ES-I3 (cell line): ENCODE data around the gene KTN1.

ENCODE experiments used
- H3K36me3 ChIP-seq: 2 replicates; pipeline ENCODE4 v1.6.1; 2013; ENCODE audit warnings: mild to moderate bottlenecking, low read length, control low read depth, moderate library complexity; ENCODE audit not compliant: insufficient read depth
- H3K4me1 ChIP-seq: 2 replicates; pipeline ENCODE4 v1.6.1; 2013; ENCODE audit warnings: mild to moderate bottlenecking, control low read depth, low read length; ENCODE audit not compliant: insufficient read depth
- H3K9ac ChIP-seq: 2 replicates; pipeline ENCODE4 v1.6.1; 2013; ENCODE audit warnings: low read depth, mild to moderate bottlenecking, low read length, moderate library complexity
- H3K9me3 ChIP-seq: 2 replicates; pipeline ENCODE4 v1.6.1; 2013; ENCODE audit warnings: mild to moderate bottlenecking, low read length, moderate library complexity; ENCODE audit not compliant: control insufficient read depth, insufficient read depth

The KTN1 gene

DNA sequence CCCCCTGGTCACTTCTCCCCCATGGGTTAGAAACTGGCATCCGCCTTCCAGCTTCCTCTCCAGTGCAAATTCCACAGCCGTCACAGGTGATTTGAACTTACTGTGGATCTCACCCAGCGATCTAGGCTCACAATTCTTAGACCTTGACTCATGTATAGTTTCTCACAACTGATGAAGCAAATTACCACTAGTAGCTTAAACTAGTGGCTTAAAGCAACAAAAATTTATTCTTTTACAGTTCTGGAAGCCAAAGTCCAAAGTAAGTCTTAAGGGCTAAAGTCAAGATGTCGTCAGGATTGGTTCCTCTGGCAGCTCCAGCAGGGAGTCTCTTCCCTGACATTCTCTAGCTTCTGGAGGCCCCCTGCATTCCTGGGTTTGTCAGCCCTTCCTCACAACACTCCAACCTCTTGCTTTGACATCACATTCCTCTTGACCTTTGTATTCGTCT is 117.4 kb downstream of the KTN1 start:
- Histone ChIP-seq H3K4me1 (peaks cover 20% of the 10 kb centered on the region), H3K9ac (no peak overlapping the region), H3K9me3 (no peaks in the 10 kb centered on the region), H3K36me3 (no peaks in the 10 kb centered on the region)

DNA sequence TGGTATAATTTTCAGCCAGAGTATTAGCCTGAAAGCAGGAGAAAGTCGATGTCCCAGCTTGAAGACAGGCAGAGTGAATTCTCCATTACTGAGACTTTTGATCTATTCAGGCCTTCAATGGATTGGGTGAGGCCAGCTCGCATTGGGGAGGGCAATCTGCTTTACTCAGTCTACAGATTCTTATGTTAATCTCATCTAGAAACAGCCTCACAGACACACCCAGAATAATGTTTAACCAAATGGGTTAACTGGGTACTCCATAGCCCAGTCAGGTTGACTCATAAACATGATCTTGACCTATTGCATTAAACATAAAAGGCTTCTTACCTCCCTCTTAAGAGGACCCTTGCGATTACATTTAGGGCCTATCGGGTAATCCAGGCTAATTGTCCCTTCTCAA is 118.0 kb downstream of the KTN1 start:
- Histone ChIP-seq H3K36me3 (no peaks in the 10 kb centered on the region), H3K4me1 (peaks cover 20% of the 10 kb centered on the region), H3K9me3 (no peaks in the 10 kb centered on the region), H3K9ac (no peak overlapping the region)

DNA sequence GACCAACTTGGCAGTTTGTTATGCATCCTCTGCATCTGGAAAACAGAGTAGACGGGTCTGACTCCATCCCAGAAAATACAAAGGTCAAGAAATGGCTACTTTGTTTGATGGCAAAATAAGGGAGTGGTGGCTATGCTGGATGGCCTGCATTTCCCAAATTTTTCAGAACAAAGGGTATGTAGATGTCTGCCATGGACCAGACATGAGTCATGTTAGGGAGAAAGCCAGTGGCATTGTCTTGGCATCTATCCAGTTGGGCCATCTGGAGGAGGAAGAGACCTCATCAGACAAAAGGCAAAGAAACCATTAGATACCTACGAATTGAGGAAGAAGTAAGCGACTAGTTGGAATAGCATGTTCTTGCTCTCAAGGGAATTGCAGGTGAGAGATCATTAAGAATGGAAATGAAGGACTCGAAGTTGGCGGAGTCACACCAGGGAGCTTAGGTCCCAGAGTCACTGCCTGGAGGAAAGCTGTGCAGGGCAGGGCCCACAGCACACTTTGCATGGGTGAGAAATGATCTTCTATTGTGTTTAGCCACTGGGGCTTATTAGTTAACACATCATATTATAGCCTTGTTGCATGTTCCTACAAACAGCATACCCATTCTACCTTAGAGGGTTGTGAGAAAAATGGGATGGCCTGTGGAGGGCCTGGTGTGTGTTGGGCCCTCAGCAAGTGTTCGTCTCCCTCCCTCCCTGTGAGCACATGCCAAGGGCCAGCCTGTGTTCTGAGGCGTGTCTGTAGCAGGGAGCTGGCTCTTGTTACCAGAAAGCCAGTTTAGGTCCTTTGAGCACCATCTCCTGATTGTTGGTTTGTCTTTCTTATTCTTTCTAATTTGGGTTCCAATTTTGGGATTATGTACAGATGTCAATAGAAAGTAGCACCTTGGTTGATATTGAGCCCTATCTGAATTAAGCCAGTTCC is 119.4 kb downstream of the KTN1 start:
- Histone ChIP-seq H3K9me3 (no peaks in the 10 kb centered on the region), H3K9ac (no peak overlapping the region), H3K36me3 (no peaks in the 10 kb centered on the region), H3K4me1 (peaks cover 20% of the 10 kb centered on the region)

DNA sequence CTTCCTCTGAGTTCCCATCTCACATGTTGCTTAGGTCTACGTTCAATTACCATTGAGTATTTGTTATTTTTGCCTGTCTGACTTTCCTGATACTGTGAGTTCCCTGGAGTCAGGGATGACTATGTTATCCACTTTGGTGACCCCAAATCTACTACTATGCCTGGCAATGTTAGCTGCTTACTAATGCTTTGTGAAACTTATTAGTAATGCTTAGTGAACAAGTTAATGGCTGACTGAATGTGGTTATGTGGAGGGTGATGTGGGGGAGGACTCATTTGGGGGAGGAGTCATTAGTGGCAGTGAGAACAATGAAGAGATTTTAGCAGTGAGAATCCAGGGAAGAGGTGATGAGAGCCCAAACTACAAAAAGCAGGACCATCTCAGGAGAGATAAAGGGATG is 121.6 kb downstream of the KTN1 start:
- Histone ChIP-seq H3K9me3 (no peaks in the 10 kb centered on the region), H3K36me3 (no peaks in the 10 kb centered on the region), H3K9ac (no peak overlapping the region), H3K4me1 (peaks cover 20% of the 10 kb centered on the region)

DNA sequence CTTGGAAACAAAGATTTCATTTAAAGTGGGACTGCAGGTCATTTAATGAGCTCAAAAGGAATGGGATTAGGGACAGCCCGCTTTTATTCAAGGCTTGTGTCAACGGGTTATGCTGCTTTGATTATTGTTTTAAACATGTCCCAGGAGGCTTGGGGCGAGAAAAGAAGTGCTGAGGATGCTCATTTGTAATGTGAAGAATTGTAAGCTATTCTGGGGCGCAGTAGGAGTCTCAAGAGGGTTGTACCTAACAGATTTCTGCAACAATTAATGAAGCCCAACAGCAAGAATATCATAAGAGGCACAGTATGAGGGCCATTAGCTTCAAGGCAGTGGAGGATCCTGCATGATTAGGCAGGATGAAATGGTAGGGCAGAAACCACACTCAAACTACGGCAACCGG is 122.5 kb downstream of the KTN1 start:
- no peaks in the 10 kb centered on the region for H3K36me3 ChIP-seq

DNA sequence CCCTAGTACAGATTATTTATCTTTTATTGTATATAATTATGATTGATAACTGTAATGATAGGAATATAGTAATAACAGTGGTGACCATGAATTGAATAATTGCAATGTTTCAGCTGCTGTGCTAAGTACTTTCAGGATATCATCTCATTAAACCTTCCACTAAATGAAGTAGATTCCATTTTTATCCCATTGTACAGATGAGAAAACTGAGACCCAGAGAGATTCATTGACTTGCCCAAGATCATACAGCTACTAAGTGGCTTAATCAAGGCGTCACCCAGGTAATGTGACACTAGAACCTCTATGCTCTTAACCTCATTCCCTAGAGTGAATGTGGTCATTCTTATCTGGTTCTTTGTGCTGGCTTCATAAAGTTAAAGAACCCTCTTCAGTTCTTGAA is 124.6 kb downstream of the KTN1 start:
- H3K9ac ChIP-seq: no peak overlapping the region
- no peaks in the 10 kb centered on the region for H3K4me1 ChIP-seq
- H3K36me3 ChIP-seq: no peaks in the 10 kb centered on the region
- H3K9me3 ChIP-seq: no peaks in the 10 kb centered on the region

More for the DNA sequence above, 122.5 kb downstream of the KTN1 start:
- no peaks in the 10 kb centered on the region for H3K9me3 ChIP-seq
- H3K9ac ChIP-seq: no peak overlapping the region
- H3K4me1 ChIP-seq: peaks cover 16% of the 10 kb centered on the region

DNA sequence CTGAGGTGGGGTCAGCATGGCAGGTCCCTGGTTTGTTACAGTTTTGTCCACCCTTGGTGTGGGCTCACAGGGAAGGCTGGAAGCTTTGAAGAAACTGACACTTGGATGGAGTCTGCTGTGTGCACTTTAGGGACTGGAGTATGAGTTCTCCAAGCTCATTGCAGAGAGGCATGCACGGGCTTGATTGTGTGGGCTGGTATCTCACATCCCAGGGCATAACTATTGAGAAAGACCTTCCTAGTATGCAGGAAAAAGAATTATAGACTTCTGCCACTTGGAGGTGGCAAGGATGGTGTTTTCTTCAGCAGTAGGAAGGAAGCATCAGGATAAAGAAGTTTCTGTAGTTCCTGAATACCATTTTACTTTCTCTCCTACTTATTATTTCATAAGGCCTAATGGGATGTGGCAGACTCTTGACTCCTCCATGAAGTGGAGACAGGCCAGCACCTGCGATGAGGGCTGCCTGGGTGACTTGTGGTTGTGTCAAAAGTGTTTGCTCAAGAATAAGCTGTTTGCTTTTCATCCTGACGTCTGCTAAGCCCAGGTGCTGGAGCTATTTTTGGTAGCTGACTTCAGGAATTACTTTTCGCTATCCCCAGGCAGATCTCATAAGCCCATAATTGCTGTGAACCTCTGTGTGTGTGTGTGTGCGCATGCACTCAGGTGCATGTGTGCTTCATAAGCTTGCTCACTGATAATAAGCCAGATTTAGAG is 125.8 kb downstream of the KTN1 start:
- no peaks in the 10 kb centered on the region for H3K36me3 ChIP-seq
- H3K4me1 ChIP-seq: no peaks in the 10 kb centered on the region
- no peaks in the 10 kb centered on the region for H3K9me3 ChIP-seq
- H3K9ac ChIP-seq: no peak overlapping the region

DNA sequence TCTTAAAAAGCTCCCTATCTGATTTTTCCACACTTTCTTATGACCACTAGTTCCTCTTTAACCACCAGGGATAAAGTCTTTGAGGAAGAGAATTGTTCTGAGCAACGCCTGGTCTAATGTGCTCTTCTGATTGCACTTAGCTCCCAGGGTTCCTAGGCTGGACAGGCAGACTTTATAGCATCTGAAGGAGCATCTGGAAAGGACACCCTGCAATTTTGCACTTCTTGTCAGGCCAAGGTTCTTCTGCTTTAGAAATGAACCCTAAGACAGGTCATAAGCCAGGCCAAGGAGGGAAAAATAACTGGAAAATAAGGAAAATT is 126.3 kb downstream of the KTN1 start:
- H3K9me3 ChIP-seq: no peaks in the 10 kb centered on the region
- H3K9ac ChIP-seq: no peak overlapping the region
- H3K36me3 ChIP-seq: no peaks in the 10 kb centered on the region
- no peaks in the 10 kb centered on the region for H3K4me1 ChIP-seq

DNA sequence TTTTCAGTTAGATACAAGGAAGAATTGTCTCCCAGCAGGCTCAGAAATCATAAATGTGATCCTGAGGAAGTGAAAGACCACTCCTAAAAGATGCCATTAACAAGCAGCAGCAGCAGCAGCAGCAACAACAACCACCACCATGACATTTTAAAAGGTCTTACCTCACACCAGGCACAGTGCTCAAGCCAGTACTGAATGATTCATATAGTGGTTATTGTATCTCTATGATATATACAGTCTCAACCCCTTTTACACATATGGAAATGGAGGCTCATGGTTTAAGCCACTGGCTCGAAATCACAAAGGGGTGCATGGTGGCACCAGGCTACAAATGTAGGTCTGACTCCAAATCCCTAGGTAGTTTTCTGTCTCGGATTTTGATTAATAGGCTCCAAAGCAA is 126.9 kb downstream of the KTN1 start:
- Histone ChIP-seq H3K36me3 (no peaks in the 10 kb centered on the region), H3K9me3 (no peaks in the 10 kb centered on the region), H3K9ac (no peak overlapping the region), H3K4me1 (no peaks in the 10 kb centered on the region)

DNA sequence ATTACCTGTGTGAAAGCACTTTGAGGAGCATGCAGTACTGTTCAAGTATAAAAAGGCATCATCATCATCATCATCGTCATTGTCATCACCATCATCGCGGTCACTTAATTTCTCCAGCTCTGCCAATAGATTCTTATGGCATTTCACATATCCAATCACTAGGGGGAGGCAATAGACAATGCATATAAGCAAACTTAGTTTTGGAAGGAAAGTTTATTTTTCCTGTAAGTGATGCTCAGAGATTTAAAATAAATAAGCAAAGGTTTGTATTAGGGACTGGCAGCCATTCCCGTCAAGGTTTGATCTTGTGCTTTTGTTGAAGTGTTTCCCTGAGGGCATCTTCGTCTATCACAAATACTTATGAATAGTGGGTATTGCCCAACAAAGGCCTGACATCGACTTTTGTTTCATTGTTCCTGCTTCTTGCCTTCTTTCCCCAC is 127.4 kb downstream of the KTN1 start:
- H3K4me1 ChIP-seq: no peaks in the 10 kb centered on the region
- no peaks in the 10 kb centered on the region for H3K9me3 ChIP-seq
- H3K9ac ChIP-seq: no peak overlapping the region
- H3K36me3 ChIP-seq: no peaks in the 10 kb centered on the region

DNA sequence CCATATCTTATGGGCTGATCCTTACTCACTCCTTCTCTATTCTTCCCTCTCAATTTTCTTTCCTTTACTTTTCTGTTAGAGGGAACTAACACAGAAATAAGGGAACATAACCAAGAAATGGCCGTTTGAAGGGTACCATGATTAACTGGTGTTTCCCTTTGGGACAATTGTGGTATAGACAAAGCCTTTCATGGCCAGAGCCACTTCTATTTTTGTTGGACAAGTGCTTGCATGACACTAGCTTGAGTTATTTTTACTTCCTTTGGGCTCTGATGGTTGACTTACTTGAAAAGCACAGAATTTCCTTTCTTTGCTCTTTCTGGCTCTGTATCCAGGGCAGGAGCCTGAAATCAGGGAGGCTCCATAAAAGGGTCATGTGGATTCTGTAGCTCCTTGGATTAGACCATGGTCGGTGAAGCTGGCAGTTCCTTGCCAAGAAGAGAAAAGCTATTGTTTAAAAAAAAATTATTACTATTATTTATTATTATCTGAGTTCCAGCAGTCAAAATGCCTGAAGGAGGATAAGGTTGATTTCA is 130.6 kb downstream of the KTN1 start:
- H3K9ac ChIP-seq: no peak overlapping the region
- H3K4me1 ChIP-seq: no peaks in the 10 kb centered on the region; the same call in 1 of the 2 replicates
- no peaks in the 10 kb centered on the region for H3K36me3 ChIP-seq
- no peaks in the 10 kb centered on the region for H3K9me3 ChIP-seq

DNA sequence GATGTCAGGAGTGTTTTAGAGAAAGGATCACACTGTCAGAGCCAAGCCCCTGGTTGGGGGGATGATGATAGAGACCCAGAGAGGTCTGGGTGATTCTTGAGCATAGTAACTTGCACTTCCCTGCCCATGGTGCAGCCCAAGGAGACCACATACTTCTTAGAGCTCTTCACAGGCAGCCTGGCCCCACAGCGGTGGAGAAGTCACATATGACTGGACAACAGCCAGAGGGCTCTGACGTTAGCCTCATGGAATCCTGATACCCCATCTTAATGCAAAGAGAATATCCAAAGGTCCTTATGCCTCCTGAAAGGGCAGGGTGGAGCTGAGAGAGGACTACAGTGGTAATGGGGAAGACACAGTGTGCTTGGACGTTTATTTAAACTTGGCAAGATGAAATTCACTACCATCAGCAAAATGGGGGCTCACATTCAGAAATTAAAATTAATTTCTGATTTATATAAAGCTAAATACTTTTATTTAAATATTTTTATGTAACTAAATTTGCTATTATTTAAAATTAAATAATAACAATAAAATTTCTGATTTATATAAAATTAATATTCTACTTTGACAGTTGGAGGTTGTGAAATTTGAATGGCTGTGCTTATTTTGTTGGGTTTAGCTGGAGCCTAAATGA is 131.3 kb downstream of the KTN1 start:
- no peaks in the 10 kb centered on the region for H3K9me3 ChIP-seq
- H3K4me1 ChIP-seq: no peaks in the 10 kb centered on the region; the same call in 1 of the 2 replicates
- H3K9ac ChIP-seq: no peak overlapping the region
- no peaks in the 10 kb centered on the region for H3K36me3 ChIP-seq

DNA sequence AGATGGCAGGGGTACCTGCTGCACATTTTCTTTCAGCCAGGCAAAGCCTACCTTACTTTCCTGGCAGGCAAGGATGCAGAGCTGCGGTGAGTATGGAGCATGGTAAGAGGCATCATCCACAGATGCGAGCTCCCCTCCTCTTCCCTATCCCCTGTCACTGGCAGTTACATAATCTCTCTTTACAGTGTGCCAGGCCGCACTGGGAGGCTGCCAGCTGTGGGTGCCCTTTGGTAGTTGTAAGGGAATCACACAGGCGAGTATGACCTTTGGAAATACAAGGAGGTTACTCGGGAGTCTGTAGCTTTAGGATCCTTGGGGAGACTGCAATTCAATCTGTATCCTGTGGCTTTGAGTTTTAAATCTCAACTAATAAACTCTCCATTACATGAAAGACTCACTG is 132.5 kb downstream of the KTN1 start:
- Histone ChIP-seq H3K9me3 (no peaks in the 10 kb centered on the region), H3K4me1 (no peaks in the 10 kb centered on the region; the same call in 1 of the 2 replicates), H3K36me3 (no peaks in the 10 kb centered on the region), H3K9ac (no peak overlapping the region)

DNA sequence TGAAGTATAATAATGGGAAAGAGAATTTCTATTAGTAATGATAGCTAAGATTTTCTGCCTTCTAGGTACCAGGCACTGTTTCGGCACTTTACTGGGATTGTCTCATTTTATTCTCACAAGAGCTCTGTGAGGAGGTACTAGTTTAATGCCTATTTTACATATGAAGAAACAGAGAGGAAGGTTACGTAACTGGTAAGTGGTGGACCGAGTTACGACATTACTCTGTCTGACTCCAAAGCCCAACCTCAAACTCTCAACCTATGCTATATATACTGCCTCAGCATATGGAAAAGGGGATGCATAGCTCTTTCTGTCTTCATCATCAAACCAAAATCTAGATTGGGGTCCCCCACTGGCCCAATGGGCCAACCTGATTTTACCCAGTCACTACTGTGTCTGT is 133.5 kb downstream of the KTN1 start:
- Histone ChIP-seq H3K9ac (no peak overlapping the region), H3K9me3 (no peaks in the 10 kb centered on the region), H3K4me1 (no peaks in the 10 kb centered on the region; the same call in 1 of the 2 replicates), H3K36me3 (no peaks in the 10 kb centered on the region)
